Large intestine (tissue), 3 donors: ENCODE results near the gene KIF2C. TPM values are rescaled to one million over a fixed set of nuclear protein-coding genes. Genes with fewer than 3 reads are reported as not detected.

Source experiments
- DNase-seq, 2 donors: peaks; one replicate each; pipeline versions ENCODE4 v3.0.0 to v3.0.0-alpha.2; 2013
- H3K27ac ChIP-seq: one replicate; pipeline ENCODE4 v1.5.1; 2013; ENCODE audit warnings: low read length
- H3K27me3 ChIP-seq: 2 replicates; pipeline ENCODE4 v1.6.1; 2013; ENCODE audit warnings: low read length; ENCODE audit not compliant: control insufficient read depth, insufficient read depth
- H3K36me3 ChIP-seq: 2 replicates; pipeline ENCODE4 v1.6.1; 2013; ENCODE audit warnings: low read length; ENCODE audit not compliant: control insufficient read depth, insufficient read depth
- H3K4me1 ChIP-seq: one replicate; pipeline ENCODE4 v1.6.1; 2013; ENCODE audit warnings: low read length; ENCODE audit not compliant: control insufficient read depth, insufficient read depth
- H3K4me3 ChIP-seq: one replicate; pipeline ENCODE4 v1.5.1; 2013; ENCODE audit warnings: low read length
- H3K9me3 ChIP-seq: one replicate; pipeline ENCODE4 v1.6.1; 2013; ENCODE audit warnings: mild to moderate bottlenecking, low read depth, low read length, moderate library complexity; ENCODE audit not compliant: control insufficient read depth
- WGBS: methylation state at CpG from one replicate; pipeline ENCODE4 v1.1.5; 2013; ENCODE audit warnings: low lambda C conversion rate; ENCODE audit not compliant: insufficient coverage; 5-methylcytosine and 5-hydroxymethylcytosine counted together
- polyA plus RNA-seq: library from polyadenylated mRNA; unstranded; fragments of 120-200 nt; gene quantifications from one replicate; pipeline ENCODE4 v1.2.1, GENCODE V29; 2013

The KIF2C gene
- polyA plus RNA-seq, 1 donor = 10.9 TPM

DNA sequence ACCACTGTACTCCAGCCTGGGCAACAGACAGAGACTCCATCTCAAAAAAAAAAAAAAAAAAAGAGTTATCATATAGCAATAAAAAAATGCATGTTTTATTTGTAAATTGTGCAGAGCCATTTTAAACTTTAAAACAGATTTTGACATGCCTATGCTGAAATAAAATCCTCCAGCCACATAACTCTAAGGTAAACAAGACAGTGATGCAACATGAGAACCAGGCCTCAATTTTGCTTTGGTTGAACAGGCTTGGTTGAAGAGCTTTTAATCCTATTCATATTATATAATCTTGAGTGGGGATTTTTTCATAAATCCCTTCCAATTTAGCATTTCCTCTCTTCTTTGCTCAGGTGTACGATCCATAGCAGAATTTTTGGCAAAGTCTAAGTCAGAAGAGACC, 39.1 kb upstream of the KIF2C start:
- Histone ChIP-seq H3K27me3 (no peaks in the 10 kb centered on the region), H3K4me3 (no peak overlapping the region), H3K4me1 (no peaks in the 10 kb centered on the region), H3K36me3 (no peaks in the 10 kb centered on the region), H3K9me3 (no peaks in the 10 kb centered on the region), H3K27ac (no peak overlapping the region)
- no CpG with 5 or more reads among the region's 1 CpG for WGBS
- DNase-seq = no peak

DNA sequence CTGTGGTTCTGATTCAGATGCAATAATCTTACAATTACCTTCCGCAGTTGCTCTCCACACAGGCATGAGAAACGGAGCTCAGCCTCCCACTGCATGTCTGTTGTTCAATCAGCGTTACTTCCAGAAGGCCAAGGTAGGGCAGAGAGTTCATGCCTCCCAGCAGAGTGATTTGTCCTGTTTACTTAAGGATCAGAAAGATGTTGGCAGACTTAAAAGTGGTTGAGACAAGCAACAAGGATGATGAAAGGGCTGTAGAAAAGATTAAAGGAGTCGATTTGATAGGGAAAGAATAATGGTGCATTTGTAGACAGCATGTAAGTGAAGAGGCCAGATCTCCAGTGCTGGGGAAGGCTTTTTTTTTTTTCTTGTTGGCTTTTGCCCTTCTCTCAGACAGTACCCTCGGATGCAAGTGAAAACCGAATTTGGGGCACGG, 38.5 kb upstream of the KIF2C start:
- Histone ChIP-seq H3K27me3 (no peaks in the 10 kb centered on the region), H3K27ac (no peak overlapping the region), H3K4me1 (no peaks in the 10 kb centered on the region), H3K36me3 (no peaks in the 10 kb centered on the region), H3K4me3 (no peak overlapping the region), H3K9me3 (no peaks in the 10 kb centered on the region)
- WGBS = no CpG with 5 or more reads among the region's 7 CpGs
- peak in 1 of 2 donors; percentile 46 for DNase-seq

DNA sequence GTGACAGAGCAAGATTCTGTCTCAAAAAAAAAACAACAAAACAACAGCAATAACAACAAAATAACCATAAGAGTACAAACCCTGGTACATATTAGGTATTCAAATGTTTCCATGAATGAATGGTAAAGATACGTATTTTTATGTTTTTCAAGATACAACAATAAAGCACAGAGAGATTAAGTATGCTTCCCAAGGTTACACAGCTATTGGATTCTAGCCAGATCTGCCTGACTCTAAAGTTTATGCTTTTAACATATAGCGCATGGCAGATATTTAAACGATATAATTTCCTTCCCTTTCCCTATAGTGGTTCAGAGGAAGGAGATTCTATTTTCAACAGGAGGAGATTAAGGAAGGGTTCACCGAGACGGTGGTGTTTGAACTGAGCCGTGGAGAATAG, 34.2 kb upstream of the KIF2C start:
- Histone ChIP-seq H3K4me1 (no peaks in the 10 kb centered on the region), H3K36me3 (no peaks in the 10 kb centered on the region), H3K4me3 (no peak overlapping the region), H3K9me3 (no peaks in the 10 kb centered on the region), H3K27ac (no peak overlapping the region), H3K27me3 (no peaks in the 10 kb centered on the region)
- DNase-seq = no peak
- WGBS = 81% methylated on average over 4 of the region's 6 CpGs

DNA sequence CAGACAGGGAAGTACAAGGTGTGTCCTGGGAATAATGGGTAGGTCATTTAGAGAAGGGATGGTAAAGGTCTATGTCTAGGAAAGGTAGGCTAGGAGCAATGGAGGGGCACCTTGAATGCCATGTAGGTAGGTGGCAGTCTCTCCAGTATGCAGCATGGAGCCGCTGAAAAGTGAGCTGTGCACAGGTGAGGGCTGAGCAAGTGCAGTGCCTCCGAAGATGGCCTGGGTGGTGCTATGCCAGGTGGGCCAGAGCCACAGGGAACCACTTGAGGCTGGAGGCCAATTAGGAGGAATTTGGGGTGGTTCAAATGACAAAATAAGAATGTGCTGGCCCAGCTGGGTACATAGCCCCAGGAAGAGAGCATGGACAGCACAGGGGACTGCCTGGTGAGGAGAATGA, 33.7 kb upstream of the KIF2C start:
- Histone ChIP-seq H3K36me3 (no peaks in the 10 kb centered on the region), H3K27me3 (no peaks in the 10 kb centered on the region), H3K4me1 (no peaks in the 10 kb centered on the region), H3K4me3 (no peak overlapping the region), H3K27ac (no peak overlapping the region), H3K9me3 (no peaks in the 10 kb centered on the region)
- DNase-seq = no peak
- 83% methylated on average over 1 of the region's 2 CpGs for WGBS

DNA sequence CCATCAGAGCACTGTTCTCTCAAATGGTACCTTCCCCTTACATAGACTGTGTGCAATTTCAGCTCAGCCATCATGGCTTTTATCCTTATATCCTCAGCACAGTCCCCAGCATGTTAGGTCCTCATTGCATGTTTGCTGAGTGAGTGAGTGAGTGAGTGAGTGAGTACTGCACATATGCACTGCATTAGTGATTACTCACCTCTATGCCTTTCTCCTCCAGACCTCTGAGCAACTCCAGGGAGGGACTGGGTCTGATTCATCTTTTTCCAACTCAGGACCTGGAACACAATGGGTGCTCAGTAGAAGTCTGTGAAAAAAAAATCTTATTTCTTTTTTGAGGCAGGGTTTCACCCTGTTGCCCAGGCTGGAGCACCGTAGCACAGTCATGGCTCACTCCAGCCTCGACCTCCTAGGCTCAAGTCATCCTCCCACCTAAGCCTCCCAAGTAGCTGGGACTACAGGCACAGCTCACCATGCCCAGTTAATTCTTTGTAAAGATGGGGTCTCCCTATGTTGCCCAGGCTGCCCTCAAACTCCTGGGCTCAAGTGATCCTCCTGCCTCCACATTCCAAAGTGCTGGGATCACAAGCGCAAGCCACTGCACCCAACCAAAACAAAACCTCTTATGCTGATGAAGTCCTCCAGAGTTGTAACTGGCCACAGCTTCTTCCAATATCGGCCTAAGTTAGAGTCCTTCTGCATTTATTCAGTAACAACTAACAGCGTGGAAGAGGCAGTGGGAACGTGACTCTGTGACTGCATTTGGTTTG, 32.3 kb upstream of the KIF2C start:
- Histone ChIP-seq H3K9me3 (no peaks in the 10 kb centered on the region), H3K27ac (no peak overlapping the region), H3K36me3 (no peaks in the 10 kb centered on the region), H3K4me1 (no peaks in the 10 kb centered on the region), H3K4me3 (no peak overlapping the region), H3K27me3 (no peaks in the 10 kb centered on the region)
- no peak for DNase-seq
- 90% methylated on average over 2 of the region's 6 CpGs for WGBS

DNA sequence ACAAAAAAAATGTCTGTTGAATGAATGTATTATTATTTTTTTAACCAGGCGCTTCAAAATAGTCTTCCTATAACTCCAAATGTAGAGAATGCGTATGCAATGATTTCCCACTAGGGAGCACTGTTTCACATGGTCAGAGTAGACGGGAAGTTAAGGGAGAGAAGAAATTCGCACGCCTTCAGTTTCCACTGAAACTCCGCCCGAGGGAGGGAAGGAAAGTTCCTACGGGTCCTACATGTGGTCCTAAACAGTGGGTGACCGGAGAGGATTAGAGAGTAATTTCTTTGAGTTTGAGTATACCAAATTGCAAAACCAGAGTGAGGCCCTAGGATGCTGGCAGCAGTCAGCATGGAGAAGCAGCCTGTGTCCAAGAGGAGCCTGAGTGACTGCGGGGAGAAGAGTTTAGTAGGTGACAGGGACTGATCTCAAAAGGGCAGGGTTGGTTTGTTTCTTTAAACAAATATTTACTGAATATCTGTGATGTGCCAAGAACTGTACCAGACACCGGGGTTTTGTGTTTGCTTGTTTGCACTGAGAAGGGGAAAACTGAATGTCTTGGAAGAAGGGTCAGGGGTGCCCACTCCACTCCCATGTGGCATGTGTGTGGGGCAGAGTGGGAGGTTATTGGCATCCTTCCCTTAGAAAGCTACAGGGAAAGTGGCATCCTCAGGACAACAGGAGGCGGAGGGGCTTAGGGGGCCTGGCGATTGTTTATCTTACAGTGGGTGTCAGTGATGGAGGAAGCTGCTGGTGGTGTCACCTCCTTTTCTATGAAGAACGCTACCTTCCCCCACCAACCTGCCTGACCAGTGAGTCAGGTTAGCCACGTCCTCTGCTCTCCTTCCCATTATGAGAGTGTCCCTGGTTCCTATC, 31.4 kb upstream of the KIF2C start:
- Histone ChIP-seq H3K36me3 (no peaks in the 10 kb centered on the region), H3K27me3 (no peaks in the 10 kb centered on the region), H3K4me3 (no peak overlapping the region), H3K4me1 (no peaks in the 10 kb centered on the region), H3K9me3 (no peaks in the 10 kb centered on the region), H3K27ac (no peak overlapping the region)
- WGBS = 100% methylated on average over 1 of the region's 15 CpGs
- DNase-seq = peak in 1 of 2 donors; percentile 30

DNA sequence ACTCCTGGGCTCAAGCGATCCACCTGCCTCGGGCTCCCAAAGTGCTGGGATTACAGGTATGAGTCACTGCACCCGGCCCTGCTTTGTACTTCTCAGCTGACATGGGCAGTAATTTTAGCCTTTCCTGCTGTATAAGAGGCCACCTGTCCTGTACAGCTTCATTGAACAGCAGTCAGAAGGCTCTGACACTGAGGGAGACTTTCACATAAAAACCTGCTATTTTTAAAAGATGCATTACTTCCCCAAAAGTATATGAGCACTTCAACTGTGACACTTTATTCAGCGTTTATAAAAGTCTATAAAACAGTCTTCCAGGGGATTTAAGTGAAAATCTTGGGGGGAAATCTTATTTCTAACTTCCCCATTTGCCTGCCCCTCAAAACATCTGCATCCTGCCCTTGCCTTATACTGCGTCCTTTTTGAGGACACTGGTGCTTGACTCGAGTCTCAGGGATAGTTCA, 26.3 kb upstream of the KIF2C start:
- Histone ChIP-seq H3K36me3 (no peaks in the 10 kb centered on the region), H3K4me3 (no peak overlapping the region), H3K9me3 (no peaks in the 10 kb centered on the region), H3K27ac (no peak overlapping the region), H3K27me3 (no peaks in the 10 kb centered on the region), H3K4me1 (no peaks in the 10 kb centered on the region)
- no peak for DNase-seq
- no CpG with 5 or more reads among the region's 6 CpGs for WGBS

DNA sequence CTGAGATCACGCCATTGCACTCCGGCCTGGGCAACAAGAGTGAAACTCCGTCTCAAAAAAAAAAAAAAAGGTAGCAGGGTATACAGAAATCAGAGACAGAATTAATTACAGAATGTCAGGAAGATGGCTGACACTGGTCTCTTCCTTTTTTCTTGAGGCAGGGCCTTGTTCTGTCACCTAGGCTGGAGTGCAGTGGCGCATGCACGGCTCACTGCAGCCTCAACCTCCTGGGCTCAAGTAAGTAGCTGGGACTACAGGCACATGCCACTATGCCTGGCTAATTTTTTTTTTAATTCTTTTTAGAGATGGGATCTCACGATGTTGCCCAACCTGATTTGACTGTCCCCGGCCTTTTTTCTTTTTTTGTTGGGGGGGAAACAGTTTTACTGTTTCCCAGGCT, 25.1 kb upstream of the KIF2C start:
- Histone ChIP-seq H3K27ac (no peak overlapping the region), H3K4me3 (no peak overlapping the region), H3K9me3 (no peaks in the 10 kb centered on the region), H3K36me3 (no peaks in the 10 kb centered on the region), H3K4me1 (no peaks in the 10 kb centered on the region), H3K27me3 (no peaks in the 10 kb centered on the region)
- no peak for DNase-seq
- no CpG with 5 or more reads among the region's 7 CpGs for WGBS

DNA sequence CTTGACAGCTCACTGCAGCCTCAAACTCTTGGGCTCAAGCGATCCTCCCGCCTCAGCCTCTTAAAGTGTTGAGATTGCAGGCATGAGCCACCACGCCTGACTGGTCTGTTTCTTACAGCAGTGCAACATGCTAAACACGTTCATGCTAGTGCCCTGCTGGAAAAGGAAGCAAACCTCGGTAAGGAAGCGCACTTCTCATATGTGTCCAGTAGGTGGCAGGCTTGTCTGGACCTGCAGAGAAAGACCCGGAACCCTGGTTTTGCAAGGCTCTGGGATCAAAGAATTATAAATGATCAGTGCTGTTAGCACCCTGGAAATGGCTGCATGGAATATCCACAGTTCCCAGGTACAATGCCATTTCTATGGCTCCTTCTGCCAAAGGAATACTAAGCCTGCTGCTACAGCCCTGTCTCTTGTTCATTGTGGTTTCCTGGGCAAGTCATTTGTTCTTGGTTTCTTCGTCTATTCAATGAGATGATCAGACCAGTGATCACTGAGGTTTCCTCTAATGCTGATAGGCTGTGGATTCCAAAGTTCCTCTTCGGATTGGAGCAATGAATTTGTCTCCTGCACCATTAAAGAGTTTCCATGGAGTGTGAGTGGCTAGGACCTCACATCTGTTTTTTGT, 24.6 kb upstream of the KIF2C start:
- Histone ChIP-seq H3K27me3 (no peaks in the 10 kb centered on the region), H3K27ac (no peak overlapping the region)
- no CpG with 5 or more reads among the region's 9 CpGs for WGBS

DNA sequence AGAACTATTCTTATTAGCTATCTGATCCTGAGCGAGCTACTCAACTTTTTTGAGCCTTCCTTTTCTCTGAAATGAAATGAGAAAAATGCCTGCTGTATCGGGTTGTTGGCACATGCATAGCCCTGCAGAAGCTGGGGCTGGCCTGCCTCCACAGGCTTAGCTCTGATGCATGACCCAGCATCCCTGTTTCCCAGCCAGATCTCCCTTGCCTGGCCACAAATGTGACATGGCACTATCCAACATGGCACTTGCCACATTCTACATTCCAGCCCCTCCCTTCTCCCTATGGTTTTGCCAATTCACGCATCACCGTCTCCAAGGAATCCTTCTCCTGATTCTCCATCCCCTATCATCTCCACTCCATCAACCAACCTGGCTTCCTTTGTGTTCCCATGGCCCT, 22.5 kb upstream of the KIF2C start:
- no CpG with 5 or more reads among the region's 4 CpGs for WGBS
- H3K27ac ChIP-seq = no peak overlapping the region
- no peak for DNase-seq
- no peaks in the 10 kb centered on the region for H3K36me3 ChIP-seq
- H3K4me3 ChIP-seq = no peak overlapping the region
- H3K4me1 ChIP-seq = no peaks in the 10 kb centered on the region
- H3K9me3 ChIP-seq = no peaks in the 10 kb centered on the region
- H3K27me3 ChIP-seq = no peaks in the 10 kb centered on the region

More for the DNA sequence above, 24.6 kb upstream of the KIF2C start:
- no peak overlapping the region for H3K4me3 ChIP-seq
- no peaks in the 10 kb centered on the region for H3K9me3 ChIP-seq
- no peaks in the 10 kb centered on the region for H3K4me1 ChIP-seq
- peak; percentile 58 to 70 for DNase-seq
- no peaks in the 10 kb centered on the region for H3K36me3 ChIP-seq
